Measurements from ENCODE around the gene GABRA5.

DNA sequence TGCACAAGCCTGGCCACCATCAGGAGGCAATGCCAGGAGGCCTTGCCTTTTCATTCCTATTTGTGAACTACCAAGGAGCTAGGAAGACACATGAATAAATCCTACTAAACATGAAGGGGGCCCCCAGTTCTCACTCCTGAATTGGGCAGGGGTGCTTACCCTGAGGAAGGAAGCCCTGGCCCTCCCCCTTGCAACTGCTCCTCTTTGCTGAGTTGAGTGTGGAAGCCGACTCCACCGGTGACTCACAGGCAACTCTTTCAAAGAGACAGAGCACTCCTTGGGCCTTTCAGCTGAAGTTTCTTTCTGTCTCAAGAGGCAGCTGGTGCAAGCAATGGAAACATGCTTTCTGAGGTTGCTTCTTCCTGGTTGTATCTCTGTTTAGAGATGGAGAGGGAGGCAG is 105.8 kb downstream of the GABRA5 start:
- TF ChIP-seq, protein P1, sequence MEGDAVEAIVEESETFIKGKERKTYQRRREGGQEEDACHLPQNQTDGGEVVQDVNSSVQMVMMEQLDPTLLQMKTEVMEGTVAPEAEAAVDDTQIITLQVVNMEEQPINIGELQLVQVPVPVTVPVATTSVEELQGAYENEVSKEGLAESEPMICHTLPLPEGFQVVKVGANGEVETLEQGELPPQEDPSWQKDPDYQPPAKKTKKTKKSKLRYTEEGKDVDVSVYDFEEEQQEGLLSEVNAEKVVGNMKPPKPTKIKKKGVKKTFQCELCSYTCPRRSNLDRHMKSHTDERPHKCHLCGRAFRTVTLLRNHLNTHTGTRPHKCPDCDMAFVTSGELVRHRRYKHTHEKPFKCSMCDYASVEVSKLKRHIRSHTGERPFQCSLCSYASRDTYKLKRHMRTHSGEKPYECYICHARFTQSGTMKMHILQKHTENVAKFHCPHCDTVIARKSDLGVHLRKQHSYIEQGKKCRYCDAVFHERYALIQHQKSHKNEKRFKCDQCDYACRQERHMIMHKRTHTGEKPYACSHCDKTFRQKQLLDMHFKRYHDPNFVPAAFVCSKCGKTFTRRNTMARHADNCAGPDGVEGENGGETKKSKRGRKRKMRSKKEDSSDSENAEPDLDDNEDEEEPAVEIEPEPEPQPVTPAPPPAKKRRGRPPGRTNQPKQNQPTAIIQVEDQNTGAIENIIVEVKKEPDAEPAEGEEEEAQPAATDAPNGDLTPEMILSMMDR (IDR thresholded peaks at IDR 0.05): no peak
- TF ChIP-seq, protein P2, sequence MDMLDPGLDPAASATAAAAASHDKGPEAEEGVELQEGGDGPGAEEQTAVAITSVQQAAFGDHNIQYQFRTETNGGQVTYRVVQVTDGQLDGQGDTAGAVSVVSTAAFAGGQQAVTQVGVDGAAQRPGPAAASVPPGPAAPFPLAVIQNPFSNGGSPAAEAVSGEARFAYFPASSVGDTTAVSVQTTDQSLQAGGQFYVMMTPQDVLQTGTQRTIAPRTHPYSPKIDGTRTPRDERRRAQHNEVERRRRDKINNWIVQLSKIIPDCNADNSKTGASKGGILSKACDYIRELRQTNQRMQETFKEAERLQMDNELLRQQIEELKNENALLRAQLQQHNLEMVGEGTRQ (CRISPR knock-in tag; IDR thresholded peaks at IDR 0.05): no peak

All from WTC11 (cell line).